Measurements from ENCODE around the gene IFITM10.

IFITM10 gene

GRCh38 chr11:1728301-1728700 is 22.1 kb downstream of the IFITM10 start:
- Histone ChIP-seq H3K36me3 (no peaks in the 10 kb centered on the region), H3K9me3 (no peaks in the 10 kb centered on the region), H3K27me3 (peaks cover 0 to 48% of the 10 kb centered on the region in 2 donors), H3K4me1 (no peaks in the 10 kb centered on the region), H3K4me3 (no peak overlapping the region), H3K27ac (no peak overlapping the region)
- DNase-seq = no peak
- TF ChIP-seq CTCF (IDR thresholded peaks at IDR 0.05) = no peak
- intact Hi-C loops (cut with DNase I; ENCODE audit: low total_unique reads) = no loop called here

- intact Hi-C loops (cut with DNase I; ENCODE audit: low total_unique reads) = no loop called here
- no peaks in the 10 kb centered on the region for H3K9me3 ChIP-seq
- H3K4me1 ChIP-seq = no peaks in the 10 kb centered on the region
- no peaks in the 10 kb centered on the region for H3K36me3 ChIP-seq
- no peak overlapping the region for H3K27ac ChIP-seq
- no peak overlapping the region for H3K4me3 ChIP-seq
- DNase-seq = peak in 1 of 2 donors; percentile 51
- TF ChIP-seq CTCF (IDR thresholded peaks at IDR 0.05) = no peak
- peaks cover 0 to 46% of the 10 kb centered on the region in 2 donors for H3K27me3 ChIP-seq
Measured at GRCh38 chr11:1727861-1728260, 22.5 kb downstream of the IFITM10 start.

- no peaks in the 10 kb centered on the region for H3K36me3 ChIP-seq
- H3K27me3 ChIP-seq = peaks cover 0 to 39% of the 10 kb centered on the region in 2 donors
- H3K9me3 ChIP-seq = no peaks in the 10 kb centered on the region
- peak in 1 of 2 donors; percentile 42 for DNase-seq
- no peak overlapping the region for H3K27ac ChIP-seq
- no peak for TF ChIP-seq CTCF (IDR thresholded peaks at IDR 0.05)
- intact Hi-C loops (cut with DNase I; ENCODE audit: low total_unique reads) = no loop called here
- no peaks in the 10 kb centered on the region for H3K4me1 ChIP-seq
- H3K4me3 ChIP-seq = no peak overlapping the region
Measured at GRCh38 chr11:1727096-1727690, 23.2 kb downstream of the IFITM10 start.

- peaks cover 0 to 9% of the 10 kb centered on the region in 2 donors for H3K27me3 ChIP-seq
- intact Hi-C loops (cut with DNase I; ENCODE audit: low total_unique reads) = no loop called here
- H3K4me1 ChIP-seq = peaks cover 0 to 22% (median 11%) of the 10 kb centered on the region in 4 donors
- H3K9me3 ChIP-seq = no peaks in the 10 kb centered on the region
- no peak overlapping the region for H3K4me3 ChIP-seq
- no peak for DNase-seq
- H3K27ac ChIP-seq = no peak overlapping the region
- H3K36me3 ChIP-seq = no peaks in the 10 kb centered on the region
- no peak for TF ChIP-seq CTCF (IDR thresholded peaks at IDR 0.05)
Measured at GRCh38 chr11:1719781-1720180, 30.6 kb downstream of the IFITM10 start.

GRCh38 chr11:1718326-1718725 is 32.1 kb downstream of the IFITM10 start:
- peaks cover 0 to 22% (median 11%) of the 10 kb centered on the region in 4 donors for H3K4me1 ChIP-seq
- no peak overlapping the region for H3K4me3 ChIP-seq
- peak overlapping the region in 1 of 2 donors; percentile 19 for H3K27ac ChIP-seq
- H3K9me3 ChIP-seq = no peaks in the 10 kb centered on the region
- peaks cover 0 to 7% of the 10 kb centered on the region in 2 donors for H3K27me3 ChIP-seq
- TF ChIP-seq CTCF (IDR thresholded peaks at IDR 0.05) = no peak
- intact Hi-C loops (cut with DNase I; ENCODE audit: low total_unique reads) = no loop called here
- no peak for DNase-seq
- no peaks in the 10 kb centered on the region for H3K36me3 ChIP-seq

Measured in tibial artery (tissue), 4 donors.